Measurements from ENCODE around the gene MUC20.
"Not testable (repeated sequence)": the region's sequence is repeated elsewhere in the genome, so short reads cannot be mapped to it uniquely, and the experiment has no call there.

GRCh38 chr3:195728789-195729188, 8.0 kb downstream of the MUC20 start:
- not testable (repeated sequence) for TF ChIP-seq CTCF, POLR2A, POLR2AphosphoS5, EP300 (IDR thresholded peaks at IDR 0.05)
